Stimulated activated CD8-positive, alpha-beta memory T cell treated with anti-CD3 and anti-CD28 coated beads, Interleukin-15, amount 100 ng/mL, for 48 hours (primary cell): Measurements from ENCODE around the gene ATP6V1E1.

ENCODE experiments used
- DNase-seq, 2 donors: peaks; one replicate each; pipeline ENCODE4 v3.0.0-alpha.2; 2020; ENCODE audit warnings: low read depth in 2 of 2

ATP6V1E1 gene

GRCh38 chr22:17542452-17542851 is 86.1 kb downstream of the ATP6V1E1 start:
- no peak for DNase-seq
